GM12874 (cell line): ENCODE results near the gene TTLL13.
A peak's percentile ranks its signal among the peaks of the same experiment; 100 is the strongest.

Experiments used
- TF ChIP-seq, protein P1 (sequence below): IDR thresholded peaks from 2 replicates; pipeline ENCODE4 v1.5.1; 2011; ENCODE audit warnings: low read depth, mild to moderate bottlenecking, control low read depth, low read length, moderate library complexity; ENCODE audit not compliant: insufficient read depth

The TTLL13 gene

DNA sequence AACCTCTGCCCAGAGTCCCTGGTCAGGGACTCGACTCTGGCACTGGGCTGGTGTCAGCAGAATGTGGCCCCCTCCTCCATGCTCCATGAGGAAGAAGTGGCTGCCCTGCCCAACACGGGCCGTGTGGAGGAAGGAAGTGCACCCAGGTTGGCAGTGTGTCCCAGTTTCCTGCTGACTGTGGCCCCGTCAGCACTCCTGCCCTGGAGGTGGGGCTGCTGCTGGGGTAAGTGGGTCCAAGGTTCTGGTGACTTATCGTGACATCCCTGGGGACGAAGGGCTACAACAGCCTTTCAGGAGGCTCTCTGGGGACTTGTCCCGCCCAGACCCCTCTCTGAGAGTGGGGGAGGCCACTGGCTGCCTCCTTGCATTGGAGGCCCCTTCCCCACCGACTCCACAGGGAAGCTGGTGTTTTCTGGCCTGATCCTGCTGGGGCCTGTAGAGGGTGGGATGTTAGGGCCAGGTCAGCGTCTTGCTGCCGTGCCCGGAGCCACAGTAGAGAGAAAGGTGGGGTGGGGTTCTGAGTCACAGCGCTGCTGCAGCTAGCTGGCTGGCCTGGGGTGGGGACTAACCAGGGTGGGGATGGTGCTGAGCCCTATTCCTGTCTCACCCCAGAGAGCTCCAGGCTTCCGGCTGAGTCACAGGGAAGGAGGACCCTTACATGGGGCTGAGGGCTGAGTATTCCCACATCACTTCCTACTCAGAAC, 37.8 kb upstream of the TTLL13 start:
- TF ChIP-seq, protein P1, sequence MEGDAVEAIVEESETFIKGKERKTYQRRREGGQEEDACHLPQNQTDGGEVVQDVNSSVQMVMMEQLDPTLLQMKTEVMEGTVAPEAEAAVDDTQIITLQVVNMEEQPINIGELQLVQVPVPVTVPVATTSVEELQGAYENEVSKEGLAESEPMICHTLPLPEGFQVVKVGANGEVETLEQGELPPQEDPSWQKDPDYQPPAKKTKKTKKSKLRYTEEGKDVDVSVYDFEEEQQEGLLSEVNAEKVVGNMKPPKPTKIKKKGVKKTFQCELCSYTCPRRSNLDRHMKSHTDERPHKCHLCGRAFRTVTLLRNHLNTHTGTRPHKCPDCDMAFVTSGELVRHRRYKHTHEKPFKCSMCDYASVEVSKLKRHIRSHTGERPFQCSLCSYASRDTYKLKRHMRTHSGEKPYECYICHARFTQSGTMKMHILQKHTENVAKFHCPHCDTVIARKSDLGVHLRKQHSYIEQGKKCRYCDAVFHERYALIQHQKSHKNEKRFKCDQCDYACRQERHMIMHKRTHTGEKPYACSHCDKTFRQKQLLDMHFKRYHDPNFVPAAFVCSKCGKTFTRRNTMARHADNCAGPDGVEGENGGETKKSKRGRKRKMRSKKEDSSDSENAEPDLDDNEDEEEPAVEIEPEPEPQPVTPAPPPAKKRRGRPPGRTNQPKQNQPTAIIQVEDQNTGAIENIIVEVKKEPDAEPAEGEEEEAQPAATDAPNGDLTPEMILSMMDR: no peak

DNA sequence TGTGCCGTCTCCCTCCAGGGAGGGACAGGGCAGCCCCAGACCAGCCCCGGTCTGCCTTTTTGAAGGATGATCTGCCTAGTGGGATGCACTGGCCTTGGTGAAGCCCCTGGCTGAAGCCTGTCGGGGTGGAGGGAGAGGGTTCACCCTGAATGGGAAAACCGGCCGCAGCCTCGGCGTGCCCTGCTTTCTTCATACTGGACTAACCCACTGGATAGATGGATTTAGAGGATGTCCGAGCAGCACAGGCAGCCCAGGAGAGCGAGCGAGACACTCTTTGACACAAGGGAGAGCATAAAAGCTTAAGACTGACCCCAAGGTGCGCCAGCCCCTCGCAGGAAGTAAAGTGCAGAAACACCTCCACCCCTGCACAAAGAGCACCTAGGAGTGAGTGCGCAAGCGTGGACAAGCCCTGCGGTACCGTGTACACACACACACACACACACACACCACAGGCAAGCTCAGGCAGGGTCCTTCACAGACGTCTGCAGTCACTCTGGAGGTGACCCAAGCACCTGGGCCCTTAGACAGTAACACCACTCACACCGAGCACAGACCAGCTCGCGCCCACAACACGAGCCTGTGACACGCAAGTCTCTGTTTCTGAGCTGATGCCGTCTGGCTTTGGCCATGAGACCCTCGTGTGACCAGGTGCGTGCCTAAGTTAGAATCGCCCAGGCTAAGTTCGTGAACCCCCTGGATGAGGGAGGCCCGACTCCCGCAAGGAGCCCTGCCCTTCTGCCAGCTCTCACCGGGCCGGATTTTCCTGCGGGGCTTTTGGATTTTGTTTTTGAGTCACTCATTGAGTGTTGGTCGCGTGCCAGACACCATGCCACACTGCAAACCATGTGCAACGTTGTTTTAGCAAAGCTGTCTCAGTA, 36.9 kb upstream of the TTLL13 start:
- TF ChIP-seq, protein P1: no peak

DNA sequence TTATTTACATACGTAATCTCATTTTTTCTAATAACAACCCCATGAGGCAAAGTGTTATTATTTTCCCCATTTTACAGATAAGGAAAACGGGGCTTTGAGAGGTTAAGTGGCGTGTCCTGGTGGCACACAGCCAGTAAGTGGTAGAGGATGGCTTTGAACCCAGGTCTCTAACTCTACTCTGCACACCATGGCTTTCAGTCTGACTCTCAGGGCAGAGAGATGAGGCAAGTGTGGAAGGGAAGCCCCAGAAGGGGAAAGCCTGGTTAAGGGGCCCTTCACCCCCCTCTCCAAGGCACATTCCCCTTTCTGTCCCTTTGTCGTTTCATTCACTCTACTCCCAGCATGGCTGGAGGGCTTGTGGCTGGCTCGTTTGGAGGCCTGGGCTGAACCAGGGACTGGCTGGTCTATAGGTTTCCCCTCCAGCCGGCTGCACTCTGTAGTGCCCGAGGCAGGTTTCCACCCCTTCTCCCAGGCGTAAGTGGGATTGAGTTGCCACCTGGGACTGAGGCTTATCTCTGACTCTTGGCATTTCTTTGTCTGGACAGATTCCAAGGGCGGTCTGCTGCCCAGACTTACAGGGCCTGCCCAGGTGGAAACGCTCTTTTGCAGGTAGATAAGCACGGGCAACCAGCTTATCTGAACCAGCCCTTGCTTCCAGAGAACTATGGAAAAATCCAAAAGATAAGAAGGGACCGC, 36.1 kb upstream of the TTLL13 start:
- TF ChIP-seq, protein P1: no peak

DNA sequence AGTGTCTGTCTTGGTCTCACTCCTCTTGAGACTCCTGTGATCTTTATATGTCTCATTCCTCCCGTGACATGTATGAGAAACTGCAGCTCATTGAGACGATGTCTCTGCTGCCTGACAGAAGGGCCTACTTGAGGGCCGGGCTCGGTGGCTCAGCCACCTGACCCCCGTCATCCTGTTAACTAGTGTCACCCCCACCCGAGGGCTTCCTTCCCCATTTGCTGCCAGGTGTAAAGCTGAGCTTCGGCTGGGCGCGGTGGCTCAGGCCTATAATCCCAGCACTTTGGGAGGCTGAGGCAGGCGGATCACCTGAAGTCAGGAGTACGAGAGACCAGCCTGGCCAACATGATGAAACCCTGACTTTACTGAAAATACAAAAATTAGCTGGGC, 35.5 kb upstream of the TTLL13 start:
- TF ChIP-seq, protein P1: no peak

DNA sequence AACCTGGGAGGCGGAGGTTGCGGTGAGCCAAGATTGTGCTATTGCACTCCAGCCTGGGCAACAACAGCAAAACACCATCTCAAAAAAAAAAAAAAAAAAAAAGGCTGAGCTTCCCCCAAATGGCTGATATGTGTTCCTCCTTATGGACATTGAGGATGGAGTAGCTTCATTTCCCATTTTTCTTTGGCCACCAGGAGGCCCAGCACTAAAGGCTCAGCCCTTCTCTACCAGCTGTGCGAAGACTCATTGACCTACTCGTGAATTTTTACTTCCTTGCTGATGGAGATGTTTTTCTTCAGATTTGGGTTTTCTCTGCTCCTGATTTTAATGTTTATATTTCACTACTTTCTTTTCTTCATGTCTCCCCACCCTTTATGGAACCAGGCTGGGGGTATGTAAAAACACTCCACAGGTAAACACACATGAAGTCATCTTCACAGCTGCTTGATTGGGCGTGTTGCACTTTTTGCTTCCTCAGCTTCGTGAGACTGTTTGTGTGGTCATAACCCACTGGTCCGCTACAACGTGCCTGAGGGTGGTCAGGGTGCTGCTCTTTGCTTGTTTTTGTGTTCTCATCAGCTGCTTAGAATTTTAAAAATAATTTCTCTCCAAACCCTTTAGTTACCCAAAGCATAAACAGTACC, 34.7 kb upstream of the TTLL13 start:
- TF ChIP-seq, protein P1: 0 out of 2 replicates have a peak, but pooled peaks have one; percentile 14

DNA sequence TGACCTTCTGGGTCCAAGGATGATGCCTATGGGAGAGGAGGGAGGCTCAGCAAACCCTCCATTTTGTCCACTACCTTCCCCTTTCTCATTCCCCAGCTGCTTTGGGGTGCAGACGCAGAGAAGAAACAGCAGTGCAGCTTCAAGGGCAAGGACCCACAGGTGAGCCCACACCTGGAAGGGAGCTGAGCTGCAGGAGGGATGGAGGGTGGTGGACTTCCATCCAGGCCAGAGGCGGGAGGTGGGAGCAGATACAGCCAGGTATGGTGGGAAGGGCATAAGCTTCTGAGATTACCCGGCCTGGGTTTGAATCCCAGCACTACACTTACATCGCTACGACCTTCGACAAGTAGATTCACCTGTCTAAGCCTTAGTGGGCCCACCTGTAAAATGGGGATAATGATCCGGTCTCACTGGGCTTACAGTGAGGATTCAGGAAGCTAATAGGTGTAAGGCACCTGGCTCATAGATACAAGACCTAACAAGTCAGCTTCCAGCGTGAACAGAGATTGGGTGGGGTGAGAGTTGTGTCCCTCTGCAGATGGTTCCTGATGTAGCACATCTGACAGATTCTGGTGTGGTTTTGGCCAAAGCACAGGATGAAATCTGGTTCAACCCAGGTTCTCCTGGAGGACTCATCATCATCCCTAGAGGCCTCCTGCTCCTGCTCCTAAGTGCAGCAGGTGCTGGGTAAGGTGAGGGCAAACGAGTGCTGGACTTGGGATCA, 31.5 kb upstream of the TTLL13 start:
- TF ChIP-seq, protein P1: no peak
